ENCODE data around the gene ZNF423.

ZNF423 gene

GRCh38 chr16:49440156-49441065 is 415.5 kb downstream of the ZNF423 start:
- no peak for DNase-seq

GRCh38 chr16:49439676-49440075 is 416.2 kb downstream of the ZNF423 start:
- DNase-seq: no peak

DNA sequence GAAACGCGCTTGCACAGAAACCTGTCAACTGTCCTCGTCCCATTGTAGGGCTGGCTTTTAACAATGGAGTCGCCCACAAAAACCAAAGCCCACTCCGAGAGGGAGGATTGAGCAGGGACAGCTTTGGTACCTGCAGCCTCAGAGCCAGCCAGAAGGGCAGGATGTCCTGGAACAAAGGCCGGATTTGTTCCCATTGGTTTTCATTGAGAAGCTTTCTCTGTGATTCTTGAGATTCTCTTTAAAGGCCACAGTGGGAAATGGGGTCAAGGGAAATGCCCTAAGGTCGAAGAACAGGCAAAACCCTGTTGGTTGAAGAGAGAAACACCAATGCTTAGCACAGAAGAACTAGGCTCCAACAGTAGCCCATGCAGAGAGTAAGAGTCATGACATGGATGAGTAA is 416.9 kb downstream of the ZNF423 start:
- DNase-seq: no peak

Data from CD4-positive, alpha-beta T cell treated with Interleukin-17A for 1 hour (primary cell).